ENCODE data around the gene HIPK2. TPM values are rescaled to one million over a fixed set of nuclear protein-coding genes. Genes with fewer than 3 reads are reported as not detected.

HIPK2 gene
- total RNA-seq, 1 donor from 2014 or later: 89.1 TPM

GRCh38 chr7:139656387-139656786 lies 121.4 kb downstream of the HIPK2 start:
- no peaks in the 10 kb centered on the region for H3K9me3 Mint-ChIP-seq
- no peak for DNase-seq (ENCODE audit: extremely low spot score, unreplicated experiment)
- TF ChIP-seq CTCF (conservative IDR thresholded peaks at IDR 0.05): no peak
- no peak overlapping the region for H3K4me3 Mint-ChIP-seq
- H3K4me1 Mint-ChIP-seq (ENCODE audit: unreplicated experiment): peaks cover 71% of the 10 kb centered on the region
- H3K36me3 Mint-ChIP-seq: peaks cover 17% of the 10 kb centered on the region
- H3K27ac Mint-ChIP-seq: no peak overlapping the region
- no peaks in the 10 kb centered on the region for H3K27me3 Mint-ChIP-seq

DNA sequence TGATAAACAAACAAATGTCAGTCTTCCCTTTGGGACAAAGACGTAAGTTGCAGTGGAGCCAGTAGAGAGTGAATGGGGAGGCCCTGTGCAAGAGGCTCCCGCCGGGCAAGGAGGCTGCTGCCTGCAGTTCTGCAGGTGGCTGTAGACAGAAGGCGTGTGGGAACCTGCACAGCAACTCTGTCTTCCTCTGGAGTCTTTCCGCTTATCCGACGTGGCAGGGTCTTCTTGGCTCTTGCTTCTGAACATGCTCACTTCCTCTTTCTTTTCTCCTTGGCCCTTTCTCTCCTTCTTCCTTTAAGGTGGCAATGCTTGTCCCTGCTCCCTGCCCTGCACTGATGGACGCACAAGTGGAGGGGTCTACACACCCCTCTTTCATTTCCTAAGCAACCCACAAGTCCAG lies 122.5 kb downstream of the HIPK2 start:
- H3K4me3 Mint-ChIP-seq: no peak overlapping the region
- TF ChIP-seq CTCF (conservative IDR thresholded peaks at IDR 0.05): no peak
- no peaks in the 10 kb centered on the region for H3K27me3 Mint-ChIP-seq
- peaks cover 12% of the 10 kb centered on the region for H3K36me3 Mint-ChIP-seq
- peak overlapping the region; percentile 57 for H3K27ac Mint-ChIP-seq
- H3K9me3 Mint-ChIP-seq: no peaks in the 10 kb centered on the region
- DNase-seq (ENCODE audit: extremely low spot score, unreplicated experiment): no peak
- H3K4me1 Mint-ChIP-seq (ENCODE audit: unreplicated experiment): peaks cover 69% of the 10 kb centered on the region

- no peaks in the 10 kb centered on the region for H3K27me3 Mint-ChIP-seq
- peaks cover 64% of the 10 kb centered on the region for H3K4me1 Mint-ChIP-seq (ENCODE audit: unreplicated experiment)
- DNase-seq (ENCODE audit: extremely low spot score, unreplicated experiment): no peak
- TF ChIP-seq CTCF (conservative IDR thresholded peaks at IDR 0.05): no peak
- H3K27ac Mint-ChIP-seq: peak overlapping the region; percentile 57
- no peaks in the 10 kb centered on the region for H3K9me3 Mint-ChIP-seq
- peaks cover 12% of the 10 kb centered on the region for H3K36me3 Mint-ChIP-seq
- no peak overlapping the region for H3K4me3 Mint-ChIP-seq
Observed at GRCh38 chr7:139654276-139655181, 123.3 kb downstream of the HIPK2 start.

- Mint-ChIP-seq H3K9me3 (no peaks in the 10 kb centered on the region), H3K27me3 (no peaks in the 10 kb centered on the region), H3K4me1 (ENCODE audit: unreplicated experiment) (peaks cover 65% of the 10 kb centered on the region), H3K27ac (no peak overlapping the region), H3K36me3 (peaks cover 15% of the 10 kb centered on the region), H3K4me3 (no peak overlapping the region)
- DNase-seq (ENCODE audit: extremely low spot score, unreplicated experiment): no peak
- TF ChIP-seq CTCF (conservative IDR thresholded peaks at IDR 0.05): no peak
Observed at GRCh38 chr7:139651914-139652313, 125.9 kb downstream of the HIPK2 start.

GRCh38 chr7:139651308-139651707 lies 126.5 kb downstream of the HIPK2 start:
- peaks cover 13% of the 10 kb centered on the region for H3K36me3 Mint-ChIP-seq
- H3K27ac Mint-ChIP-seq: peak overlapping the region; percentile 77
- H3K27me3 Mint-ChIP-seq: no peaks in the 10 kb centered on the region
- TF ChIP-seq CTCF (conservative IDR thresholded peaks at IDR 0.05): no peak
- no peaks in the 10 kb centered on the region for H3K9me3 Mint-ChIP-seq
- DNase-seq (ENCODE audit: extremely low spot score, unreplicated experiment): no peak
- H3K4me1 Mint-ChIP-seq (ENCODE audit: unreplicated experiment): peaks cover 65% of the 10 kb centered on the region
- peak overlapping the region; percentile 34 for H3K4me3 Mint-ChIP-seq
